Left lung (tissue), 10 donors: ENCODE measurements around the gene BFSP2. TPM values are rescaled to one million over a fixed set of nuclear protein-coding genes. Genes with fewer than 3 reads are reported as not detected.

Experiments used
- ATAC-seq: fragments of 200-7000 bp; cut with Tn5 transposase; one replicate; pipeline ENCODE4 v1.9.1; 2020; ENCODE audit warnings: moderate library complexity
- DNase-seq, 4 donors: peaks; one replicate each; pipeline ENCODE4 v3.0.0-alpha.2; 2013 to 2020
- H3K27ac ChIP-seq, 2 donors: fragments of 200-600 bp; sonication (generic) in 1 of 2; one replicate each; pipeline versions ENCODE4 v1.5.0 to v1.8.0; 2020 to 2021
- H3K27me3 ChIP-seq, 2 donors: fragments of 200-600 bp; sonication (generic) in 1 of 2; one replicate each; pipeline versions ENCODE4 v1.5.0 to v1.8.0; 2020 to 2021
- H3K36me3 ChIP-seq, 2 donors: fragments of 200-600 bp; sonication (generic) in 1 of 2; one replicate each; pipeline versions ENCODE4 v1.5.0 to v1.8.0; 2020 to 2021
- H3K4me1 ChIP-seq, 2 donors: fragments of 200-600 bp; one replicate each; pipeline ENCODE4 v1.8.0; 2021
- H3K4me3 ChIP-seq, 2 donors: fragments of 200-600 bp; sonication (generic) in 1 of 2; one replicate each; pipeline versions ENCODE4 v1.5.0 to v1.8.0; 2020 to 2021; ENCODE audit warnings: mild to moderate bottlenecking in 1 of 2
- H3K9me3 ChIP-seq, 2 donors: fragments of 200-600 bp; sonication (generic) in 1 of 2; one replicate each; pipeline versions ENCODE4 v1.5.0 to v1.8.0; 2020 to 2021
- CTCF ChIP-seq, 2 donors: fragments of 200-600 bp; sonication (generic) in 1 of 2; IDR thresholded peaks; one replicate each; pipeline versions ENCODE4 v1.5.0 to v1.8.0; 2021; ENCODE audit warnings: antibody characterized with exemption in 2 of 2
- intact Hi-C, 2 donors: fragments of 100-400 bp; cut with DNase I; formaldehyde crosslinking; loops; one replicate each; pipeline versions ENCODE4 v1.11.2 to v1.14.2; 2022
- polyA plus RNA-seq, 6 donors: library from polyadenylated mRNA; unstranded; fragments of 120-200 nt; gene quantifications; one replicate each; pipeline ENCODE4 v1.2.1, GENCODE V29; 2013; ENCODE audit not compliant: insufficient read length in 6 of 6
- total RNA-seq, 2 donors: library from RNA; stranded (reverse); fragmentation: NEBNext Ultra II Directional; extraction: Animal tissue kit (Norgen Biotek cat#: 25700); gene quantifications; one replicate each; pipeline ENCODE4 v1.2.1, GENCODE V29; 2021
- donor health status: DM: no; HTN: yes; CAD: no.
- donor health status: DM: no; HTN: no; CAD: no.

BFSP2 gene
- total and polyA plus RNA-seq, 8 donors: not detected

DNA sequence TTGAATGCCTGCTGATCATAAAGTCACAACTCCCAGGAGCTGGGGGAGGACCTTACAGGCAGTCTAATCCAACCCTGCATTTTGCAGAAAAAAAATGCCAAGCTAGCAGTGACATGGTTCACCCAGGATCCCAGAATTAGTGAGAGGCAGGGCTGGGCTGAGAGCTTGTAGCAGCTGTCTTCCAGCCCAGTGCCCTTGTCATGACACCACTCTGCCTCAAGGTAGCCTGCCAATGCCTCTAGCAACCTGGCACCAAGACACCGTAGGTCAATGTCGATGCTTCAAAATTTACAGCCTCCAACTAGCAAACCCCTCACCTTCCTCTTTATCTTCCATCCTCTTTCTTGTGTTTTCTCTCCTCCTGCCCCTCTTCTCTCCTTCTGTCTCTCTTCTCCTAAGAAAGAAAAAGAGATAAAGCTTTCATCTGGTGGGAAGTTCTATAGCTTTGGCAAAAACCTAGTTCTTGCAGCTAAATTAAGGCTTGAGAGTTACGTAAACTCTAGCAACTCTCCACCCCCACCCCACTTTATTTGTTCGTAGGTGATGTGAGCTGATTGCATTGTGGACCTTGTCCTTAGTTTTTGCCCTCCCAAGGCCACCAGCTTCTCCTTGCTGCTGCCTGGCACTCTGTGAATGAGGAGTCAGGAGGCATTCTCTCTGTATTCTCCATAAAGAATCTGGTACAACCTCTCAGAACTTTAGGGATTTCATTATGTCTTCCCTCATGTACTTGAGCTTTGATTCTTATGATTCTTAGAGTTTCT is 18.3 kb upstream of the BFSP2 start:
- no peaks in the 10 kb centered on the region for H3K36me3 ChIP-seq
- intact Hi-C loops: loop anchor here in 1 of 2 donors (10.0 kb wide), 1 partner anchor 647 kb away; no protein-coding TSS in a partner anchor
- DNase-seq: no peak
- no peaks in the 10 kb centered on the region for H3K9me3 ChIP-seq
- no peak for ATAC-seq
- H3K27me3 ChIP-seq: no peaks in the 10 kb centered on the region
- no peak overlapping the region for H3K27ac ChIP-seq
- H3K4me3 ChIP-seq: no peak overlapping the region
- TF ChIP-seq CTCF (IDR thresholded peaks at IDR 0.05): no peak
- peaks cover 0 to 11% of the 10 kb centered on the region in 2 donors for H3K4me1 ChIP-seq

GRCh38 chr3:133383175-133383574 is 16.7 kb upstream of the BFSP2 start:
- intact Hi-C loops: loop anchor here in 1 of 2 donors (10.0 kb wide), 1 partner anchor 648 kb away; no protein-coding TSS in a partner anchor
- Histone ChIP-seq H3K9me3 (no peaks in the 10 kb centered on the region), H3K36me3 (no peaks in the 10 kb centered on the region), H3K27me3 (no peaks in the 10 kb centered on the region), H3K4me1 (peaks cover 0 to 10% of the 10 kb centered on the region in 2 donors), H3K4me3 (no peak overlapping the region), H3K27ac (no peak overlapping the region)
- DNase-seq (peak in 1 of 4 donors; percentile 56), ATAC-seq (peak; percentile 91)
- TF ChIP-seq CTCF (IDR thresholded peaks at IDR 0.05): no peak

GRCh38 chr3:133383741-133384140 is 16.1 kb upstream of the BFSP2 start:
- intact Hi-C loops: loop anchor here in 1 of 2 donors (10.0 kb wide), 1 partner anchor 649 kb away; no protein-coding TSS in a partner anchor
- no peak overlapping the region for H3K27ac ChIP-seq
- no peaks in the 10 kb centered on the region for H3K27me3 ChIP-seq
- no peak for DNase-seq
- no peak overlapping the region for H3K4me3 ChIP-seq
- TF ChIP-seq CTCF (IDR thresholded peaks at IDR 0.05): no peak
- no peaks in the 10 kb centered on the region for H3K9me3 ChIP-seq
- peaks cover 0 to 10% of the 10 kb centered on the region in 2 donors for H3K4me1 ChIP-seq
- no peaks in the 10 kb centered on the region for H3K36me3 ChIP-seq
- ATAC-seq: no peak

DNA sequence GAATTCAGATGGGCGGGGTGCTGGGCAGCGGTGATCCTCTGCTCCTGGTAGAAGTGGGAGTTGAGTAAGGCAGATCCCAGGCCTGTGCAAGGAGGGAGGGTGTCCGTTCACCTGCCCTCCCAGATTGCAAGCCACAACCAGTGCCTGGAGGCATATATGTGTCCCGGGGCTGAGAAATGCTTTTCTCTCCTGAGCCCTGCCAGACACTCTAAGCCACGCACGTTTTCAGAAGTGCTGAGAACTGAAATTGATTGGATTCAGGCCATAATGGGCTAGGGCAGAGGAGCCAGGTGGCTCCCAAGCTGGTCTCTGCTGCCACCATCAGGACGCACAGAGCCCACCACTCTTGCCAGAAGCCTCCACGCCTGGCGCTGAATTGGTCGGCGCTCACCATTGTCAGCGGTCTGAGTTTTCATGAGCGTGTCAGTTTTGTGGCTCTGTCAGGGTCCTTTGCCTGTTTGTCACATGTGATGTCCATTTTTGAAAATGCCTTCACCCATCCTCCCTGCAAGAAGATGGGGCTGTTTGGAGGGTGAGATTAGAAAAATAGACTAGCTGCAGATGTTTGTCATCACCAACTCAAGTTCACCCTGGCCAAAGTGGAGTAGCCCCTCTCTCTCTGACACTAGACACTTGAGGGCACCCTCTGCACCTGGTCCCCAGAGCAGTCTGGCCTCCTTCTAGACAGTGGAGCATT is 15.4 kb upstream of the BFSP2 start:
- intact Hi-C loops: loop anchor here in 1 of 2 donors (10.0 kb wide), 1 partner anchor 650 kb away; no protein-coding TSS in a partner anchor
- peak; percentile 76 to 82 for TF ChIP-seq CTCF (IDR thresholded peaks at IDR 0.05)
- Histone ChIP-seq H3K36me3 (no peaks in the 10 kb centered on the region), H3K4me1 (peaks cover 0 to 10% of the 10 kb centered on the region in 2 donors), H3K27me3 (no peaks in the 10 kb centered on the region), H3K9me3 (no peaks in the 10 kb centered on the region), H3K4me3 (no peak overlapping the region), H3K27ac (no peak overlapping the region)
- ATAC-seq (peak; percentile 88), DNase-seq (peak; percentile 54 to 88 (median 78))

DNA sequence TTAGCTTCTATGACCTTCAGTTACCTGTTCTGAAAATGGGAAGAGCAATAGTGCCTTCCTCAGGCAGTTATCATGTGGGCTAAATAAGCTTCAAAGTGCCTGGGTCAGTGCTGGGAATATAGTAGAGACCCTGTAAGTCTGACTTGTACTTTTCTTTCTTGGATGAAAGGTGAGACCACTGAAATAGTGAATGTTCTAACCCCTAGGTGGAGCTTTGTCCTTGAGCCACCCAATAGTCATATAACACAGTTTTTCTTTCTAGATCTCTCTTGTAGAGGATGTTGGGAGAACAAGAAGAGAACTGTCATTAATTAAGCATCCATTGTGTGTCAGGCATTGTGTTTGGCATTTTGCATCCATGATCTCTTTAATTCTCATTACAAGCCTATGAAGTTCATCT is 13.0 kb upstream of the BFSP2 start:
- H3K27ac ChIP-seq: no peak overlapping the region
- no peak overlapping the region for H3K4me3 ChIP-seq
- intact Hi-C loops: loop anchor here in 1 of 2 donors (10.0 kb wide), 1 partner anchor 652 kb away; no protein-coding TSS in a partner anchor
- peaks cover 0 to 10% of the 10 kb centered on the region in 2 donors for H3K4me1 ChIP-seq
- H3K36me3 ChIP-seq: no peaks in the 10 kb centered on the region
- no peak for DNase-seq
- no peak for ATAC-seq
- no peaks in the 10 kb centered on the region for H3K9me3 ChIP-seq
- no peaks in the 10 kb centered on the region for H3K27me3 ChIP-seq
- TF ChIP-seq CTCF (IDR thresholded peaks at IDR 0.05): no peak
